ENCODE results near the gene GPR78.

The GPR78 gene

GRCh38 chr4:8548731-8549351, 31.4 kb upstream of the GPR78 start:
- in situ Hi-C loops (cut with HindIII; ENCODE audit: low pct_unique_long_range_greater_than_20kb, low sequenced_read_pairs) = no loop called here
- no peak for TF ChIP-seq JUND (IDR thresholded peaks at IDR 0.05; ENCODE audit: low read depth)
- DNase-seq (ENCODE audit: low read depth in 1 of 2, low spot score in 1 of 2) = no peak

GRCh38 chr4:8549352-8549931, 30.8 kb upstream of the GPR78 start:
- no peak for TF ChIP-seq JUND (IDR thresholded peaks at IDR 0.05; ENCODE audit: low read depth)
- no peak for DNase-seq (ENCODE audit: low read depth in 1 of 2, low spot score in 1 of 2)
- in situ Hi-C loops (cut with HindIII; ENCODE audit: low pct_unique_long_range_greater_than_20kb, low sequenced_read_pairs) = no loop called here

GRCh38 chr4:8550691-8551090, 29.5 kb upstream of the GPR78 start:
- no peak for TF ChIP-seq JUND (IDR thresholded peaks at IDR 0.05; ENCODE audit: low read depth)
- DNase-seq (ENCODE audit: low read depth in 1 of 2, low spot score in 1 of 2) = no peak
- in situ Hi-C loops (cut with HindIII; ENCODE audit: low pct_unique_long_range_greater_than_20kb, low sequenced_read_pairs) = no loop called here

GRCh38 chr4:8552024-8552423, 28.2 kb upstream of the GPR78 start:
- no peak for DNase-seq (ENCODE audit: low read depth in 1 of 2, low spot score in 1 of 2)
- in situ Hi-C loops (cut with HindIII; ENCODE audit: low pct_unique_long_range_greater_than_20kb, low sequenced_read_pairs) = no loop called here
- TF ChIP-seq JUND (IDR thresholded peaks at IDR 0.05; ENCODE audit: low read depth) = no peak

- in situ Hi-C loops (cut with HindIII; ENCODE audit: low pct_unique_long_range_greater_than_20kb, low sequenced_read_pairs) = no loop called here
- no peak for DNase-seq (ENCODE audit: low read depth in 1 of 2, low spot score in 1 of 2)
- TF ChIP-seq JUND (IDR thresholded peaks at IDR 0.05; ENCODE audit: low read depth) = no peak
Observed at GRCh38 chr4:8552581-8553205, 27.5 kb upstream of the GPR78 start.

GRCh38 chr4:8553216-8553615, 27.0 kb upstream of the GPR78 start:
- no peak for TF ChIP-seq JUND (IDR thresholded peaks at IDR 0.05; ENCODE audit: low read depth)
- DNase-seq (ENCODE audit: low read depth in 1 of 2, low spot score in 1 of 2) = no peak
- in situ Hi-C loops (cut with HindIII; ENCODE audit: low pct_unique_long_range_greater_than_20kb, low sequenced_read_pairs) = no loop called here

- in situ Hi-C loops (cut with HindIII; ENCODE audit: low pct_unique_long_range_greater_than_20kb, low sequenced_read_pairs) = no loop called here
- no peak for TF ChIP-seq JUND (IDR thresholded peaks at IDR 0.05; ENCODE audit: low read depth)
- DNase-seq (ENCODE audit: low read depth in 1 of 2, low spot score in 1 of 2) = no peak
Observed at GRCh38 chr4:8553991-8554405, 26.2 kb upstream of the GPR78 start.

- in situ Hi-C loops (cut with HindIII; ENCODE audit: low pct_unique_long_range_greater_than_20kb, low sequenced_read_pairs) = no loop called here
- DNase-seq (ENCODE audit: low read depth in 1 of 2, low spot score in 1 of 2) = no peak
- no peak for TF ChIP-seq JUND (IDR thresholded peaks at IDR 0.05; ENCODE audit: low read depth)
Observed at GRCh38 chr4:8554555-8555100, 25.6 kb upstream of the GPR78 start.

- no peak for DNase-seq (ENCODE audit: low read depth in 1 of 2, low spot score in 1 of 2)
- in situ Hi-C loops (cut with HindIII; ENCODE audit: low pct_unique_long_range_greater_than_20kb, low sequenced_read_pairs) = no loop called here
- no peak for TF ChIP-seq JUND (IDR thresholded peaks at IDR 0.05; ENCODE audit: low read depth)
Observed at GRCh38 chr4:8555716-8556115, 24.5 kb upstream of the GPR78 start.

- in situ Hi-C loops (cut with HindIII; ENCODE audit: low pct_unique_long_range_greater_than_20kb, low sequenced_read_pairs) = no loop called here
- TF ChIP-seq JUND (IDR thresholded peaks at IDR 0.05; ENCODE audit: low read depth) = no peak
- no peak for DNase-seq (ENCODE audit: low read depth in 1 of 2, low spot score in 1 of 2)
Observed at GRCh38 chr4:8556341-8557150, 23.6 kb upstream of the GPR78 start.

- TF ChIP-seq JUND (IDR thresholded peaks at IDR 0.05; ENCODE audit: low read depth) = no peak
- DNase-seq (ENCODE audit: low read depth in 1 of 2, low spot score in 1 of 2) = no peak
- in situ Hi-C loops (cut with HindIII; ENCODE audit: low pct_unique_long_range_greater_than_20kb, low sequenced_read_pairs) = no loop called here
Observed at GRCh38 chr4:8557151-8558076, 22.8 kb upstream of the GPR78 start.

All from T47D (cell line).